ENCODE results near the gene RBMS3. TPM values are rescaled to one million over a fixed set of nuclear protein-coding genes. Genes with fewer than 3 reads are reported as not detected.

RBMS3 gene
- total and polyA plus RNA-seq, 2 of the 13 experiments (the other 11 are each of a cell fraction or from before 2014, with no cell fraction given): not detected

- Histone ChIP-seq H3K4me1 (ENCODE audit: insufficient read depth, low read length) (no peaks in the 10 kb centered on the region), H3K79me2 (ENCODE audit: insufficient read depth, low read length) (no peaks in the 10 kb centered on the region), H3K9ac (ENCODE audit: insufficient read depth, low read depth, low read length) (no peak overlapping the region), H3K4me3 (replicated peaks in 1 of 3; ENCODE audit: insufficient read depth in 1 of 3, low read depth in 2 of 3, low read length in 3 of 3) (no peak overlapping the region), H3K36me3 (replicated peaks in 1 of 2; ENCODE audit: control insufficient read depth in 1 of 2, insufficient read depth in 2 of 2, low read length in 2 of 2) (no peaks in the 10 kb centered on the region), H3K9me3 (ENCODE audit: low read length) (no peaks in the 10 kb centered on the region), H2AFZ (ENCODE audit: low read length) (no peak overlapping the region), H3K27ac (ENCODE audit: extremely low read length, insufficient read depth, low read length) (no peak overlapping the region), H3K4me2 (ENCODE audit: low read depth, low read length) (no peak overlapping the region), H3K27me3 (ENCODE audit: control insufficient read depth in 1 of 2, insufficient read depth in 2 of 2, low read length in 2 of 2) (no peaks in the 10 kb centered on the region), H4K20me1 (ENCODE audit: insufficient read depth, low read length) (no peaks in the 10 kb centered on the region)
- 39% methylated on average over 6 of the region's 6 CpGs for WGBS (ENCODE audit: low lambda C conversion rate)
- no peak for FAIRE-seq
- no TSS peak for BruUV-seq (replicated peaks)
- in situ Hi-C loops (cut with HindIII; ENCODE audit: extremely low pct_ligation_motif_present, low pct_unique_long_range_greater_than_20kb): no loop called here
- intact Hi-C loops (cut with micrococcal nuclease; ENCODE audit: unreplicated experiment): no loop called here
- ATAC-seq: no peak
- no peak for DNase-seq (ENCODE audit: low spot score)
- TF ChIP-seq JUN (CRISPR knock-in tag; IDR thresholded peaks at IDR 0.05) (no peak), PHF5A (CRISPR knock-in tag; IDR thresholded peaks at IDR 0.05; ENCODE audit: low read depth, unreplicated experiment) (no peak), RFX1 (IDR thresholded peaks at IDR 0.05) (no peak), HOXD1 (CRISPR knock-in tag; IDR thresholded peaks at IDR 0.05) (no peak), ZSCAN29 (CRISPR knock-in tag; conservative IDR thresholded peaks at IDR 0.05) (no peak)
- POLR2A ChIA-PET: no interaction called here
- CTCF ChIA-PET (ENCODE audit: low intra/inter-chr PET ratio, low total read pairs): no interaction called here
Observed at GRCh38 chr3:29420106-29420505, 139.2 kb downstream of the RBMS3 start.

DNA sequence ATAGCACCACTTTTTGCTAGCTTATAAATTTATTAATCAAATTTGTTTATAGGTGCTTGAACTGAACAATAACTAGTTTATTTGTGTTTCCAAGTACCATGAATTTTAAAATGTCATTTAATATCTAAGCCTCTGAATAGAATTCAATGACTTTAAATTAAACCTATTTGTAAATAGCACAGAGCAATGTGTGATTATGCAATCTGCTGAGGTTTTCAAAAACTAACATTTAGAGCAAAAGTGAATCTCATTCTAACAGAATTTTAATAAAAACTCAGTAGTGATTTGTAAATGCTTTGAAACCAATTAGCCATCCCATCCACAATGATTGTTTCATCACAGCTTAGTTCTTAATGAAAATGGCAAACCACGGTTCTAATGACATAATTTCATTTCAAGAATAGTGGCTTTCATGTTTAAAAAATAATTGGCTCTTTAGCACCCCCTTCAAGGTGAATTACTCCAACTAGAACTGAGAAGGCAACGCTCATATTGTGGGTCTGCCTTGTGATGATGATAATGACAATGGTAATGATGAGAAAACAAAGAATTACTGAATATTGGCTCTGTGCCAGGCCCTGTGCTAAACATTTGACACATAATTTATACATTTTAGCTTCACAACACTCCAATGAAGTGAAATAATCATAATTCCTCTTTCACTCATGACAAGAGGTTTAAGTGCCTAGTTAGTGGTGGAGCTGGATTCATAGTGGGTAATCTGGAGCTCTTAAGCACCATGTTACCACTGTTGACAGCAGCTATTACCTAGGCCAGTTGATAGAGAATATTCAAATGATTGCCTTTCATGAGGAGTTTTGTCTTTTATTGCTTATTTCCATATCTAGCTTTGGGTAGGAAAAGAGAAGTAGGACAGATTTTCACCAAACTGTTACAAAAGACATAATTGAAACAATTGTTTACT is 145.7 kb downstream of the RBMS3 start:
- Histone ChIP-seq H3K27me3 (ENCODE audit: control insufficient read depth in 1 of 2, insufficient read depth in 2 of 2, low read length in 2 of 2) (no peaks in the 10 kb centered on the region), H3K27ac (ENCODE audit: extremely low read length, insufficient read depth, low read length) (no peak overlapping the region), H4K20me1 (ENCODE audit: insufficient read depth, low read length) (no peaks in the 10 kb centered on the region), H3K9me3 (ENCODE audit: low read length) (no peaks in the 10 kb centered on the region), H3K36me3 (replicated peaks in 1 of 2; ENCODE audit: control insufficient read depth in 1 of 2, insufficient read depth in 2 of 2, low read length in 2 of 2) (no peaks in the 10 kb centered on the region), H3K79me2 (ENCODE audit: insufficient read depth, low read length) (no peaks in the 10 kb centered on the region), H3K4me2 (ENCODE audit: low read depth, low read length) (no peak overlapping the region), H2AFZ (ENCODE audit: low read length) (no peak overlapping the region), H3K4me3 (replicated peaks in 1 of 3; ENCODE audit: insufficient read depth in 1 of 3, low read depth in 2 of 3, low read length in 3 of 3) (no peak overlapping the region), H3K9ac (ENCODE audit: insufficient read depth, low read depth, low read length) (no peak overlapping the region), H3K4me1 (ENCODE audit: insufficient read depth, low read length) (no peaks in the 10 kb centered on the region)
- DNase-seq (ENCODE audit: low spot score) (no peak), ATAC-seq (no peak), FAIRE-seq (no peak)
- in situ Hi-C loops (cut with HindIII; ENCODE audit: extremely low pct_ligation_motif_present, low pct_unique_long_range_greater_than_20kb): no loop called here
- CTCF ChIA-PET (ENCODE audit: low intra/inter-chr PET ratio, low total read pairs): no interaction called here
- intact Hi-C loops (cut with micrococcal nuclease; ENCODE audit: unreplicated experiment): no loop called here
- POLR2A ChIA-PET: no interaction called here
- 2% methylated on average over 2 of the region's 2 CpGs for WGBS (ENCODE audit: low lambda C conversion rate)
- no TSS peak for BruUV-seq (replicated peaks)
- no peak for TF ChIP-seq IRF2 (CRISPR knock-in tag; IDR thresholded peaks at IDR 0.05)
- peak; percentile 49; the same call in 1 of the 2 replicates for TF ChIP-seq LCORL (IDR thresholded peaks at IDR 0.05)
- TF ChIP-seq LCORL (CRISPR knock-in tag; IDR thresholded peaks at IDR 0.05): no peak
- no peak for TF ChIP-seq ZSCAN25 (CRISPR knock-in tag; IDR thresholded peaks at IDR 0.05)
- TF ChIP-seq KIAA2018 (CRISPR knock-in tag; IDR thresholded peaks at IDR 0.05; ENCODE audit: borderline replicate concordance): no peak
